Activated CD4-positive, CD25-positive, alpha-beta regulatory T cell treated with anti-CD3 and anti-CD28 coated beads, Interleukin-2, amount 50 U/mL, for 72 hours (primary cell): Measurements from ENCODE around the gene CDC45.
"Not testable (repeated sequence)": the region's sequence is repeated elsewhere in the genome, so short reads cannot be mapped to it uniquely, and the experiment has no call there.

Experiments used
- DNase-seq: peaks from one replicate; pipeline ENCODE4 v3.0.0; 2021

The CDC45 gene

GRCh38 chr22:19517171-19517500 is 37.4 kb downstream of the CDC45 start:
- no peak for DNase-seq

- DNase-seq: no peak
These were observed 38.3 kb downstream of the CDC45 start for GRCh38 chr22:19517919-19518611.

DNA sequence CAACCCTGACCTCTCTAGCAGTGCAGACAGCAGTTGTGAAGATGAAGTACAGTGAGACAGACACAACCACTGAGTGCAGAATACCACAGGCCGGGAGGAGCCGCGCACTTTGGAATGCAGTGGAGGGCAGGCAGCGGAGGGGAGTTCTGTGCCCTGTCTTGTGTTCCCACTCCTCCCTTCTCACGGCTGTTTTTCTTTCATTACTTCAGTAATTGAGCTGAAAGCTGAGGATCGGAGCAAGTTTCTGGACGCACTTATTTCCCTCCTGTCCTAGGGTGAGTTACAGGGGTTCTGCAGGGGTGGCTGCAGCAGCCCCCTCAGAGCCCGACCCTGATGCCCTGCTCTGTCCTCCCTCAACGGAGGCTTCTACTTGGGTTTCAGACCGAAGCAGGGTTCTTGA is 38.9 kb downstream of the CDC45 start:
- no peak for DNase-seq

DNA sequence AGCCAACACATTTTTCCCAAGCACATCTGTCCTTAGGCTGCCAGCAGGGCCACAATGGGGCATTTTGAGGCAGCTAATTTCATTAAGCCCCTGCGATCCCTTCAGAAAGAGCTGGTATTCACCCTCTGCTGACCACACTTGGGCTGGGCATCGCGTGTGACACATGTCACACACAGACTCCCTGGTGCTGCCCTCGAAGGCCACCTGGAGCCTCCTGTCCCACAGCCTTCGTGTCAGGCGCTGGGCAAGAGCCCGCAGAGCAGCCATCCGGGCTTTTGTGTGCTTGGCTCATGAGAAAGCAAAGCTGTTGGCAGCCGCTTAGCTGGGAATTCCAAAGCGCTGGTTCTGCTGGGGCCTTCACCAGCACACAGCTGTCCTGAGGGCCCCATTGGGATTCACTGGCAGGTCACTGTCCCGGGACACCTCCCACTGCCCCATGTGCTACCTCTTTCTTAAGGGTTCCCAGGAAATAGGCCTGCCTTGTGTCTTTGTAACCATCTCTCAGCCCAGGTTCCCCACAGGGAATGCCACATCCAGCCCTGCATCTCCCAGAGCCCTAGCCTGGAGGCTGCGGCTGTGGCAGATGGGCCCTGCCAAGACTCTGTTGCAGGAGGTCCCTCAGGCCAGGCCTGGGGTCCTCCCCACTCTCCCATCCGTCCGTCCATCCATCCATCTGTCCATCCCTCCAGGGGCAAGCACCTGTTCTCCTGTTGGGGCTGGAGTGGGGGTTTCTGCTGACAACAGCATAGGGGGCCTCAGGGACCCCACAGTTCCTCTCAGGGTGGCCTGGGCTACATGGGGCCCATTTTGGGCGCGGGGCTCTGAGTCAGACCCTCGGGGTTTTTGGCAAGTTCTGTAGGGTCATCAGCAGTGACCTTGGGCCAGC is 39.6 kb downstream of the CDC45 start:
- DNase-seq: no peak

- DNase-seq: no peak
These were observed 40.3 kb downstream of the CDC45 start for GRCh38 chr22:19520007-19520406.

- no peak for DNase-seq
These were observed 41.0 kb downstream of the CDC45 start for GRCh38 chr22:19520566-19521305.

DNA sequence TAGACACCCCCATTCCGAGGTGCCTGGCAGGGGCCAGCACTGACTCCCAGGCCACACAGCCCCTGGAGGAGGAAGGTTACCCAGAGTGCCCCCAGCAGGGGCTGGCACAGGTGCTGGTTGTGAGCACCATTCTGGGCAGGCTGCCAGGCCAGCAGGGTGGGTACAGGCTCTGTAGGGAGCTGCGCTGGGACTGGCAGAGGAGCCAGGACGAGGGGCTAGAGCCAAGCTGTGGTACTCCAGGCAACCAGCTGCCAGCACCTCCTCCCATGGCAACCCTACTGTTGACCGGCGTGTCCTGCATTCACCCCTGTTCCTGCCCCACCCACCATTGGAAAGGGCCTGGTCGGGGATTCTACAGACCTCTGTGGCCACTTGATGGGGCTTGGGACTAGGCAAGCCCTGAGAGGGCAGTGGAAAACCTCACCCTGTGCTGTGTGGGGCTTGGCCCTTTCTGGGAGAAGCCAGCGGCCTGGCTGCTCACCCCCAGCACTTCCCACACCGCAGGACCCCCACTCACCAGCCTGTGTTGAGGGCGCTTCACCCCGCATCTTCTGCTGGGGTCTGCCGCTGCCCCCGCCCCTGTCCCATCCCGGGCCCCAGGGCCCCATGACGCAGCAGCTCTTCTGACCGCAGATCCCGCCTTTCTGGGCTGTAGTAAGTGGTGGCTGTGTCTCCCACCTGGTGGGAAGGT is 42.6 kb downstream of the CDC45 start:
- DNase-seq: no peak

DNA sequence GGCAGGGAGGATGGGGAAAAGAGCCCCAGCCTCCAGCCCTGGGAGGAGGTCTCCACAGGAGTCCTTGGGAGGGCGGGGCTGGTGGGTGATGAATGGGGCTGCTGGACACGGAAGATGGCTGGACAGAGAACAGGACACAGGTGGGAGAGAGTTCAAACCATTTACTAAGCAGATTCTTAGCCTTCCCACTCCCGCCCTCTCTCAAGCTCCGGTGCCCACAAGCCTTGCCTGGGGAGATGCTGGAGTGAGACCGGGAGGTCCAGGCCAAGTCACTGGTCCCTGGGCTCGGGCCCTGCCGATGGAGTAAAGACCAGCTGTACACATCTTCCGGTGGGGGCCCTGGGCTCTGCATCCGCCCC is 43.1 kb downstream of the CDC45 start:
- DNase-seq: no peak

DNA sequence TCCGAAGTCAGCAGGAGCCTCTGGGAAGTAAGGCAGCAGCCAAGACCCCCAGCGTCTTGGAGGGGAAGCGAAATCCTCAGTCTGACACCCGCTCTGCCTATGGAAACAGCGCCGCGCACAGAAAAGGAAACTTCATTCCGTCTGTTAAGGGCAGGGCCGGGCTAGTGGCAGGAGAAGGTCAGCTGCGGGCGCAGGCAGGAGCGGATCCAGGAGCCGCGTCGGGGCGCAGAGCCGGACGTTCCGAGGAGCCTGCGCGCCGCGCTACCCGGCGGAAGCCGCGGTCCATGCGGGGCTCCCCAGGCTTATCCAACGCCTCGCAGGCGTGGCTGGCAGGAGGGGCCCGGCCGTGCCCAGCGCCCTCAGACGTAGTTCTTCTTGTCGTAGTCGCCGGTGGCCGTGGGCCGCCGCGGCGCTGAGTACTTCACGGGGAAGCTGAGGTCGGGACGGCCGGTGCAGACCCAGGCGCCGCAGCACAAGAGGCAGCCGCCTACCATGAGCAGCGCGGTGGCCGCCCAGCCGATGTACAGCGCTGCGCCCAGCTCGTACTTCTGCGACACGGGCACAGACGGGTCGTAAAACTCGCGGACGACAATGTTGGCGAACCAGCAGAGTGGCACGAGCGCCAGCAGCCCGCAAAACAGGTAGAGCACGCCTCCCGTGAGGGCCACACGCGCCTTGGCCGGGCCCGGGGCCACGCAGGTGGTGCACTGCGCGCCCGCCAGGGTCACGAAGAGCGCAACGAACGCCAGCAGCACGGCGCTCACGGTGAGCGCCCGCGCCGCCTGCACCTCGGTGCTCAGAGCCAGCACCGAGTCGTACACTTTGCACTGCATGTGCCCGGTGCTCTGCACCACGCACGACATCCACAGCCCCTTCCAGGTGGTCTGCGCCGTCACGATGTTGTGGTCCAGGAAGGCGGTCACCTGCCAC is 43.8 kb downstream of the CDC45 start:
- DNase-seq: no peak

DNA sequence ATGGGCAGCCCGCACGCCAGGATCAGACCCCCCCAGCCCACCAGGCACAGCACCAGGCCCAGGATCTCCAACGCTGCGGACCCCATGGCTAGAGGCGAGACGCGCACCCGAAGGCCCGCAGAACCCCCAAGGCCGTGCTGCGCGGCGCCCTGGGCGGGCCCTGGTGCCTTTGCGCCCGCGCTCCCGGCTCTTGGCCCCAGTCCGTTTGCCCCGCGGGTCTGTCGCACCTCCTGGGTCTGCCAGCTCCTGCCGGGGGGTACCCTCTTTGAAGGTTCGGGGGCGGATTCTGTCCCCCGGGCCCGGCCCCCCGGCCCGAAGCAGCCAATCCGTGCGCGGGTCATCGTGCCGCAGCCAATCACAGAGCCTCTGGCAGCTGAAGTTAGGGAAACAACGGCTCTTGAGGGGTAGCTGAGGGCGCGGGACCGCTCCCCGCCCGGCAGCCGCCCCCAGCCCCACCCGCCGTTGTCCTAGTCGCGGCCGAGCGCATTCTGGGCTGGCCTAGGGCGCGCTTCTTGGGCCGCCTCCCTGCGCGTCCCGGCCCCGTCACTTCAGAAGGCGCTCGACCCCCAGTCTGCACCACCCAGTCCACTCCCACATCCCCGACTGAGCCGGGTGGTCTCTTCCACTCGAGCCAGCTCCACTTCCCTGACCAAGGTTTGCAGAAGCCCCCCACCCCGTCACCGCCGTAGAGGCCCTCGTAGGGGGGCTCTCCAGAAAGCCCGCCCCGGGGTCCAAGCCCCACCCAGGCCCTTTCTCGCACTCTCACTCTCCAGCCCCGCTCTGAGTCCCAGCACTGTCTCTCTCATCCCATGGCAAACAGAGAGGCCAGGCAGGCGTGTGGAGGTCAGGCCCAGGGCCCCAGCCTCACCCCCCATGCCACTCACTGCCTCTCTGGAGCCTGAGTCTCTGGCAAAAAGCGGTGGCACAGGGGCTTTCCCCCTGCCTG is 44.7 kb downstream of the CDC45 start, which contains the start of gene CLDN5:
TSS of gene CLDN5 (minus strand) at position 241 of the 946 bp plus-strand sequence. CDS start at position 86, 155 bp downstream.
- no peak for DNase-seq

DNA sequence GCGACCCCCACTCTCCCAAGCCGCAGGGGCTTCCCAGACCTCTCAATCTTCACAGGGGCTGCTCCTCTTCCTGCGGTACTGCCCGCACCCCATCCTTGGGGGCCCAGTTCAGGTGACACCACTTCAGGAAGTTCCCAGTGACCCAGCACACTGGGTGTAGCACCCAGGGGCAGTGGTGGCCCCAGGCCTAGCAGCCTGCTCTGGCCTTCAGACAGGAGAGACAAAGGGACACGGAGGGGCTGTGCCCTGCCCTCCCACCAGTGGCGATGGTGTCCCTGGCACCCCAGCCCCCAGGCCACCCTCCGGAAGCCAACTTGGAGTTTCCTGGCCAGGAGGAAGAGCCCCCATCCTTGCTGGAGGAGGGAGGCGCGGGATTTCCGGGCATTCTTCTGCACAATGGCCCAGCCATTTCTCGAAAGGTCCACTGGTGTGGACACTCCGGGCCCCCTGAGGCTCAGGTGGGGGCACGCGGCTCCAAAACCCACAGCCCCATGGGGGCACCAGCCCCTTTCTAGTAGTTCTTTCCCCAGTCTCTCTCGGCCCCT is 45.5 kb downstream of the CDC45 start:
- no peak for DNase-seq

DNA sequence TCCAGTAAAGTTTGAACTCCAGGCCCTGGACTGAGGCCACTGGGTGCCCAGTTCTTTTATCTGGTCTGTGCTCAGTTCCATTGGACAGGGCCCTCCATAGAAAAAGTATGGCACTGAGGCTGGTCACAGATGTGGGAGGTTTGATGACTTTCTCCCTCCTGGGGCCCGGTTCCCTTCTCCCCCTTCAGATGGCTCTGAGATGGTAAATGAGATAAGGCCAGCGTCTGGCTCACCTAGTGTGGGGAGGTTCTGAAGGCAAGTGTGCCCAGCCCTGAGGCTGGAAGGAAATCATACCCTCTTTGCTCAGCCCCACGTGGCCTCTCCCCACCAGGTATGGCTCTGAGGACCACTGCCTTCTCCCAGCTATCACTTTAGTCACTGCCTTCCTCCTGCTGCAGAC is 45.9 kb downstream of the CDC45 start:
- no peak for DNase-seq

GRCh38 chr22:19526076-19526701 is 46.5 kb downstream of the CDC45 start:
- DNase-seq: no peak

DNA sequence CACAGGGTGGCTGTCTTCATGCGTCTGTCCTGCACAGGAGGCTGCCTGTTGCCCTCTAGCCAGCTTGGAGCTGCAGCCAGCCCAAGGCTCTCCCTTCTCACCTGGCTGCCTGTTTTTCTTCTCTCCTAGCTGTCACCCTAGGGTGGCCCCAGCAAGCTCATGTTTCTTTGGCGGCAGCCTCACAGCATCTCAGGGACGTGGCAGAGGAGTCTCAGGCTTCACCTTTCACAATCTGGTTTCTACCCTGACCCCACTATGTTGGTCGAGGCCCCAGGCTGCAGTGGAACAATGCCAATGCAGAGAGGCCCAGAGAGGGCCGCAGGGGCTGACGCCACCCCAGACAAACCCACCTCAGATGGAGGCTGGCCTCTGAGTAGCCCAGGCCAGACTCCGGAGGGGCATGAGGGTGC is 47.0 kb downstream of the CDC45 start:
- no peak for DNase-seq

- DNase-seq: no peak
These were observed 47.6 kb downstream of the CDC45 start for GRCh38 chr22:19527321-19527721.

- DNase-seq: no peak
These were observed 48.2 kb downstream of the CDC45 start for GRCh38 chr22:19527861-19528417.

- no peak for DNase-seq
These were observed 50.1 kb downstream of the CDC45 start for GRCh38 chr22:19529811-19530210.

DNA sequence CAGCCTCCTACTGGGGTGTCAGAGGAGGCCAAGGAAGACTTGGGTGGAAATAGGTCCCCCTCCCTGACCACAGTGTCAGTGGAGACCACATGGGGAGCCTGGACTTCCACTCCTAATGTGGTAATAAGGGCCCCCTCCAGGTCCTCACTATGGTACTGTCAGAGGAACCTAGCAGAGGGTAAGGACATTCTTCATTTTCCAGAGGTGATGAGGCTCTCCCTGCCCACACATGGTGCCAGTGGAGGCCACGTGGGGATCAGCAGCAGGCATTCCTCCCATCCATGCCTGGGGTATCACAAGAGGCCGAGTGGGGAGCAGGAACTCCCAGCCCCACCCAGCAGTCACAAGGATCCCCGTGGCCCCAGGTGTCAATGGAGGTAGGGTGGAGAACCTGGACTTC is 51.0 kb downstream of the CDC45 start:
- DNase-seq: no peak

DNA sequence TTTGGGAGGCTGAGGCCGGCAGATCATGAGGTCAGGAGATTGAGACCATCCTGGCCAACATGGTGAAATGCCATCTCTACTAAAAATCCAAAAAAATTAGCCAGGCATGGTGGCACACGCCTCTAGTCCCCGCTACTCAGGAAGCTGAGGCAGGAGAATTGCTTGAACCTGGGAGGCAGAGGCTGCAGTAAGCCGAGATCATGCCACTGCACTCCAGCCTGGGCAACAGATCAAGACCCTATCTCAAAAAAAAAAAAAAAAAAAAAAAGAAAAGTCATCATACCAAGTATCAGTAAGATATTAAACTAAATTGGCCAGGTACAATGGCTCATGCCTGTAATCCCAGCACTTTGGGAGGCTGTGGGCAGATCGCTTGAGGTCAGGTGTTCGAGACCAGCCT is 51.6 kb downstream of the CDC45 start:
- not testable (repeated sequence) for DNase-seq
